GM12801 (cell line): ENCODE measurements around the gene CHMP3.

Source experiments
- TF ChIP-seq, protein P1 (sequence below): IDR thresholded peaks from one replicate; pipeline ENCODE4 v1.5.1; 2011; ENCODE audit warnings: control low read depth; ENCODE audit not compliant: insufficient read length; ENCODE audit errors: extremely low read depth

Gene CHMP3

DNA sequence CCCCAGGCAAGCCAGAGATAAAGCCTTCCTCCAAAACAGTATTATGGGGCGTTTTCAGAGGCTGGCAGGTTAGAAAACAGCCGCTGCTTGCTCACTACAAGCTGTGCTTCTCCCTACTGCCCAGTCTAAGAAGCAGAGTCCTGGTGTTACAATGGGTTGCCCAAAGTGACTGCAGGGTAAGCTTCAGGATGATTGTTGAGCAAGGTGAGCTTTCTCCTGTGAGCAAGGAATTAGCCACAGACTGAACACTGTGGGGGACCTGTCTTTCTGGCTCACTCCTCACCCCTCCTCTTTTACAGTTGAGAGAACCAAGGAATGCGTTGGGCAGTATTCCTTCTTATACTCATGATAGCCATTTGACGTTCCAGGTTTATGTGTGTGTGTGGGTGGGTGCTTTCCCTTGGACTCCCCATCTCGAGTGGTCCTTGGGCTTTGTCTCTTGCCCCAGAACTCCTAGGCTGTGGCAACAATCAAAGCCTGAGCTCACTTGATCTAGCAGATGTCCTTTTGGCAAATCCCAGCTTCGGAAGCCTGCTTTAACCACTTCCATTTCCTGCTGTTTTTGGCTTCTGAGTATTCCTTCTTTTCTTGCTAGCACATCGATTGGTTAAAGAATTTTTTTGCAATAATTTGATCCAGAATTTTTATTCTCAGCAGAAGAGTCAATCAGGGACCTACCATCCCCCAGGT is 74.5 kb downstream of the CHMP3 start:
- TF ChIP-seq, protein P1, sequence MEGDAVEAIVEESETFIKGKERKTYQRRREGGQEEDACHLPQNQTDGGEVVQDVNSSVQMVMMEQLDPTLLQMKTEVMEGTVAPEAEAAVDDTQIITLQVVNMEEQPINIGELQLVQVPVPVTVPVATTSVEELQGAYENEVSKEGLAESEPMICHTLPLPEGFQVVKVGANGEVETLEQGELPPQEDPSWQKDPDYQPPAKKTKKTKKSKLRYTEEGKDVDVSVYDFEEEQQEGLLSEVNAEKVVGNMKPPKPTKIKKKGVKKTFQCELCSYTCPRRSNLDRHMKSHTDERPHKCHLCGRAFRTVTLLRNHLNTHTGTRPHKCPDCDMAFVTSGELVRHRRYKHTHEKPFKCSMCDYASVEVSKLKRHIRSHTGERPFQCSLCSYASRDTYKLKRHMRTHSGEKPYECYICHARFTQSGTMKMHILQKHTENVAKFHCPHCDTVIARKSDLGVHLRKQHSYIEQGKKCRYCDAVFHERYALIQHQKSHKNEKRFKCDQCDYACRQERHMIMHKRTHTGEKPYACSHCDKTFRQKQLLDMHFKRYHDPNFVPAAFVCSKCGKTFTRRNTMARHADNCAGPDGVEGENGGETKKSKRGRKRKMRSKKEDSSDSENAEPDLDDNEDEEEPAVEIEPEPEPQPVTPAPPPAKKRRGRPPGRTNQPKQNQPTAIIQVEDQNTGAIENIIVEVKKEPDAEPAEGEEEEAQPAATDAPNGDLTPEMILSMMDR: no peak

DNA sequence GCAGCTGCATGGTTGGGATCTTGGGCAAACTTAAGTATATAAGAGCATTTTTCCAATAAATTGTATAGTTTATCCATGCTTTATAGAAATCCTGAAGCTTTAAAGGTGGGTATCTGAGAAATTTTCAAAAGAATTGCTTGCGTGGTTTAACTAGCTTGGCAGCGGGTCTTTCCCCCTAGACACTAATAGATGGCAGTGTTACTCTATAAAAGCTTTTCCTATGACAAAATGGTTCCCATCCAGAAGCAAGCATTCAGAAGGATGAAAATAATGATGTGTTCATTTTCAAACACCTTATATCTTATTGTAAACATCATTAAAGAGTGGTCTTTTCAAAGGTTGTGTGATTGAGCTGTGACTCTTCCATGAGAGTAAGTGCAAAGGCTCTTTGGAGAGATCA is 76.2 kb downstream of the CHMP3 start:
- TF ChIP-seq, protein P1: no peak

DNA sequence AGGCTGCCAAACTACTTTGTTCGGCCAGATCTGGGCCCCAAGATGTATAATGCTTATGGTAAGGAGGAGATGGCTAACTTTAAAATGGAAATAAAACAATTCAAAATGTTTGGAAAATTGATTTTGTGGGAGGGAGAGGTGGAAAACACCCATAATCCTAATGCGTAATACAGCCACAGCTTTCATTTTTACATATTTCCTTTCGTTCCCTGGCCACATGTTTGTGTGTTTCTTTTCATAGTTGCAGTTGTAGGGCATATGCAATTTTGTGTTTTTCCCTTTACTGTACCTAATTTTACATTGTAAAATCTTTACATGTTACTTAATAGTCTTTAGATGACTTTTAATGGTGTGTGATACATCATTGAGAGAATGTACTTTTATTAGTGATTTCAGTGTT is 77.4 kb downstream of the CHMP3 start:
- TF ChIP-seq, protein P1: no peak

DNA sequence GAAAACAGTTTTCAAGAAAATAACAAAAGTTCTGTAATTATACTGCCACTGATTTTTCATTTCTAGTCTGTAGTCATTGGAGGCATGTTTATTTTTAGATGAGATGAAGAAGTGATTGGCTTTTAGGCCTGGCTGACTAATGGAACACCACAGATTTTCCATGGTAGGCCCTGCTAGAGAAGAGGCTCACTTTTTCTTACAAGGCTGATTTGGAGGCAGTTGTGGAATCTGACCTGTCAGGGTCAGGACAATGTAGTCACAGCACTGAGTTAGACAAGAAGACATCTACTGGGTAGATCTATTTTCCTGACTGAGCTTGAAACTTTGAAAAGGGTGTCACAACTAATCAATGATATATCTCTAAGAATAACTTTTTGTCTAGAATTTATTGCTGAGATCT is 78.1 kb downstream of the CHMP3 start:
- TF ChIP-seq, protein P1: no peak

DNA sequence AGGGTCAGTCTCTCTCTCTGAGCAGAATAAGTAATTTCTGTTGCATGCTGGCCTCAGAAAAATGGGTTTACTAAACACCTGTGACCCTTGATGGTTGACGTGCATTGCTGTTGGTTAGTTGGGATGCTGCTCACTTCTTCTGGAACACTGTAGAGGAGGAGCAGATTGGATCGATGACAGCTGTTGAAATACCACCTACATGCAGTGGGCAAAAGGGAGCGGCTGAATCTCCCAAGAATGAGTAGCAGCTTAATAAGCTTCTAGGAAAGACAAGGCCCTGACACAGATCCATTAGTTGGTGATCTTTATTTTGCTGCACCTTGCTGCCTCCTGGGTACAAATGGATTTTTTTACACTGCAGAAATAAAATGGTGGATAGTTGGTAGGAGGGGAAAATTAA is 78.9 kb downstream of the CHMP3 start:
- TF ChIP-seq, protein P1: no peak

DNA sequence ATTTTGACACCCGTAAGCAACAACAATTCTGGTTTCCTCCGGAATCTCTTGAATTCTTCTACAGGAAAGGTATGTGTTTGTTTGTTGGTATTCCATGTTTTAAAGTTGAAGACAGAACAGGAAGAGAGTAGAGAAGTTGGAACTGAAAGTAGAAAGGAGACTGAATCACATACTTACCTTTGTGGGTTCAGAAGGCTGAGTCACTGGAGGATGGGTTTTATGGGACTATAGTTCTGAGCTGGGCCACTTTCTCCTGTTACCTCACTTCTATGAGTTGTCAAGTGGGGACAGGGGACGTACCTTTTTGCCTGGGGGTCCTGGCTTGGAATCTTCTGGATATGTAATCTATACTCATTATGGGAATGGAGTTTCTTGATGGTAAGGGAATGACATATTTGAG is 81.2 kb downstream of the CHMP3 start:
- TF ChIP-seq, protein P1: no peak

DNA sequence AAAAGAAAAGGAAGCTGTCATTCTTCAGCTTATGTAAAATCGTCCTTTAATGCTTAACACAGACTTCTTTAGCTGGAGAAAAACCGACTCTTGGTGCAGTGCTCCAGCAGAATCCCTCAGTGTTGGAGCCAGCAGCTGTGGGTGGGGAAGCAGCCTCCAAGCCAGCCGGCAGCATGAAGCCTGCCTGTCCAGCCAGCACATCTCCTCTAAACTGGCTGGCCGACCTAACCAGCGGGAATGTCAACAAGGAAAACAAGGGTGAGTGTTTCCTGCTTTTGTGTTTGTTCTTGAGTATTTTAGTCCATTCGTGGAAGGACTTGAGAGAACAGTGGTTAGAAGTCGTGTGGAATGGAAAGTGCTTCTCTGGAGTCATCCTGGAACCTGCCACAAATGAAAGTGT is 83.1 kb downstream of the CHMP3 start:
- TF ChIP-seq, protein P1: no peak
